Fibroblast of lung (primary cell): ENCODE data around the gene TMEM187. TPM values are rescaled to one million over a fixed set of nuclear protein-coding genes. Genes with fewer than 3 reads are reported as not detected.

ENCODE experiments used
- DNase-seq, 2 donors: peaks; one replicate each; pipeline versions ENCODE4 v3.0.0 to v3.0.0-alpha.2; 2010; ENCODE audit warnings: low read depth in 2 of 2
- H2AFZ ChIP-seq: 2 replicates; pipeline ENCODE4 v1.5.1; 2012; ENCODE audit warnings: low read length, control low read depth, inconsistent platforms
- H3K27ac ChIP-seq: 2 replicates; pipeline ENCODE4 v1.5.1; 2011; ENCODE audit warnings: low read length, control low read depth; ENCODE audit not compliant: insufficient read depth
- H3K27me3 ChIP-seq: 2 replicates; pipeline ENCODE4 v1.5.1; 2011; ENCODE audit warnings: mild to moderate bottlenecking, low read length; ENCODE audit not compliant: control insufficient read depth, insufficient read depth
- H3K36me3 ChIP-seq: 2 replicates; pipeline ENCODE4 v1.5.1; 2011; ENCODE audit warnings: low read length; ENCODE audit not compliant: control insufficient read depth, insufficient read depth
- H3K4me1 ChIP-seq: 2 replicates; pipeline ENCODE4 v1.5.1; 2011; ENCODE audit warnings: low read length; ENCODE audit not compliant: control insufficient read depth, insufficient read depth; ENCODE audit errors: extremely low read depth
- H3K4me2 ChIP-seq: 2 replicates; pipeline ENCODE4 v1.5.1; 2011; ENCODE audit warnings: low read length, control low read depth; ENCODE audit not compliant: insufficient read depth; ENCODE audit errors: extremely low read depth
- H3K4me3 ChIP-seq, 4 experiments: fragments of 200-600 bp in 1 of 4; sonication (generic) in 1 of 4; replicated peaks in 1 of 4; 2 replicates each; pipeline ENCODE4 v1.5.1; 2011 to 2016; ENCODE audit warnings: low read length in 4 of 4, low read depth in 3 of 4, mild to moderate bottlenecking in 3 of 4, control low read depth in 2 of 4, inconsistent platforms in 1 of 4, mixed read lengths in 1 of 4; ENCODE audit not compliant: insufficient read depth in 1 of 4; ENCODE audit errors: control extremely low read depth in 1 of 4
- H3K79me2 ChIP-seq: 2 replicates; pipeline ENCODE4 v1.5.1; 2012; ENCODE audit warnings: mild to moderate bottlenecking, low read length, inconsistent platforms; ENCODE audit not compliant: control insufficient read depth, insufficient read depth
- H3K9ac ChIP-seq: 2 replicates; pipeline ENCODE4 v1.5.1; 2011; ENCODE audit warnings: mild to moderate bottlenecking, low read length, control low read depth; ENCODE audit not compliant: insufficient read depth
- H3K9me3 ChIP-seq: 2 replicates; pipeline ENCODE4 v1.5.1; 2012; ENCODE audit warnings: low read depth, low read length; ENCODE audit not compliant: control insufficient read depth, insufficient read depth
- H4K20me1 ChIP-seq: 2 replicates; pipeline ENCODE4 v1.5.1; 2011; ENCODE audit warnings: low read length; ENCODE audit not compliant: control insufficient read depth, insufficient read depth; ENCODE audit errors: extremely low read depth
- CTCF ChIP-seq, 2 donors: IDR thresholded peaks in 1 of 2; conservative IDR thresholded peaks in 1 of 2; 1 replicate in 1 of 2; 2 replicates in 1 of 2; pipeline ENCODE4 v1.5.1; 2011 to 2012; ENCODE audit warnings: low read length in 2 of 2, control low read depth in 1 of 2, inconsistent platforms in 1 of 2, low read depth in 1 of 2, mild to moderate bottlenecking in 1 of 2
- EZH2 ChIP-seq: IDR thresholded peaks from 2 replicates; pipeline ENCODE4 v1.5.1; 2012; ENCODE audit warnings: low read length, control low read depth, mild to moderate bottlenecking; ENCODE audit errors: missing control alignments
- polyA plus RNA-seq, 2 donors: library from polyadenylated mRNA; depleted of rRNA in 1 of 2; stranded (reverse) in 1 of 2; unstranded in 1 of 2; fragments of >200 nt; gene quantifications; 2 replicates each; pipeline ENCODE4 v1.2.1, GENCODE V29; 2011 to 2012; ENCODE audit warnings: missing spikeins in 1 of 2
- total RNA-seq: library from RNA; depleted of rRNA; stranded (reverse); fragments of >200 nt; gene quantifications from 2 replicates; pipeline ENCODE4 v1.2.1, GENCODE V29; 2014

The TMEM187 gene
- total and polyA plus RNA-seq, 2 donors (not counting 1 experiment from before 2014, with no cell fraction given): 4.6 to 8.3 TPM

GRCh38 chrX:153957224-153957623 lies 15.3 kb upstream of the TMEM187 start:
- Histone ChIP-seq H3K9ac (no peak overlapping the region), H3K79me2 (peaks cover 1% of the 10 kb centered on the region), H4K20me1 (no peaks in the 10 kb centered on the region), H3K9me3 (no peaks in the 10 kb centered on the region), H3K36me3 (peaks cover 57% of the 10 kb centered on the region), H3K27ac (no peak overlapping the region), H2AFZ (no peak overlapping the region), H3K27me3 (no peaks in the 10 kb centered on the region), H3K4me3 (no peak overlapping the region), H3K4me1 (peaks cover 2% of the 10 kb centered on the region), H3K4me2 (no peak overlapping the region)
- no peak for DNase-seq
- TF ChIP-seq CTCF (conservative IDR thresholded peaks at IDR 0.05 in 1 of 2, IDR thresholded peaks at IDR 0.05 in 1 of 2; ENCODE audit: low read depth in 1 of 2, low read length in 2 of 2) (no peak), EZH2 (no peak)

- H2AFZ ChIP-seq: no peak overlapping the region
- no peak overlapping the region for H3K9ac ChIP-seq
- peaks cover 11% of the 10 kb centered on the region for H3K79me2 ChIP-seq
- H3K36me3 ChIP-seq: peaks cover 52% of the 10 kb centered on the region
- no peaks in the 10 kb centered on the region for H4K20me1 ChIP-seq
- H3K9me3 ChIP-seq: no peaks in the 10 kb centered on the region
- H3K27ac ChIP-seq: no peak overlapping the region
- DNase-seq: no peak
- TF ChIP-seq EZH2 (no peak), CTCF (conservative IDR thresholded peaks at IDR 0.05 in 1 of 2, IDR thresholded peaks at IDR 0.05 in 1 of 2; ENCODE audit: low read depth in 1 of 2, low read length in 2 of 2) (no peak)
- no peak overlapping the region for H3K4me3 ChIP-seq
- H3K4me1 ChIP-seq: no peaks in the 10 kb centered on the region
- no peak overlapping the region for H3K4me2 ChIP-seq
- H3K27me3 ChIP-seq: no peaks in the 10 kb centered on the region
These were observed 13.9 kb upstream of the TMEM187 start for GRCh38 chrX:153958605-153959004.

- Histone ChIP-seq H3K79me2 (peaks cover 20% of the 10 kb centered on the region), H3K4me1 (no peaks in the 10 kb centered on the region), H3K9me3 (no peaks in the 10 kb centered on the region), H3K36me3 (peaks cover 45% of the 10 kb centered on the region), H2AFZ (no peak overlapping the region), H3K4me3 (no peak overlapping the region), H3K27ac (no peak overlapping the region), H3K4me2 (no peak overlapping the region), H4K20me1 (no peaks in the 10 kb centered on the region), H3K27me3 (no peaks in the 10 kb centered on the region), H3K9ac (no peak overlapping the region)
- DNase-seq: no peak
- TF ChIP-seq CTCF (conservative IDR thresholded peaks at IDR 0.05 in 1 of 2, IDR thresholded peaks at IDR 0.05 in 1 of 2; ENCODE audit: low read depth in 1 of 2, low read length in 2 of 2) (no peak), EZH2 (no peak)
These were observed 12.9 kb upstream of the TMEM187 start for GRCh38 chrX:153959649-153960048.
